HL-60 (cell line): Measurements from ENCODE around the gene ECE2.

Source experiments
- DNase-seq, 2 experiments: peaks; one replicate each; pipeline ENCODE4 v3.0.0-alpha.2; 2010 to 2020; ENCODE audit warnings: low read depth in 1 of 2, low spot score in 1 of 2
- H3K27ac ChIP-seq: fragments of 250-450 bp; sonication (Bioruptor Pico); replicated peaks from 2 replicates; pipeline ENCODE4 v1.5.1; 2020; ENCODE audit warnings: mild to moderate bottlenecking, moderate library complexity
- H3K27me3 ChIP-seq: fragments of 250-450 bp; sonication (Bioruptor Pico); 2 replicates; pipeline ENCODE4 v1.5.1; 2021; ENCODE audit warnings: mild to moderate bottlenecking, moderate library complexity; ENCODE audit not compliant: insufficient read depth, poor library complexity, severe bottlenecking
- H3K4me3 ChIP-seq: replicated peaks from 2 replicates; pipeline ENCODE4 v1.5.1; 2011; ENCODE audit warnings: mild to moderate bottlenecking, control low read depth, low read length; ENCODE audit not compliant: insufficient read depth
- GABPA ChIP-seq: IDR thresholded peaks from 2 replicates; pipeline ENCODE4 v1.6.1; 2012; ENCODE audit warnings: low read depth
- POLR2AphosphoS5 ChIP-seq: IDR thresholded peaks from 2 replicates; pipeline ENCODE4 v1.6.1; 2012; ENCODE audit warnings: low read depth
- SPI1 ChIP-seq: IDR thresholded peaks from 2 replicates; pipeline ENCODE4 v1.6.1; 2012; ENCODE audit warnings: low read depth, mild to moderate bottlenecking, borderline replicate concordance
- TF ChIP-seq, protein P1 (sequence below): IDR thresholded peaks from 2 replicates; pipeline ENCODE4 v1.6.1; 2012; ENCODE audit warnings: low read depth; ENCODE audit not compliant: insufficient replicate concordance
- TF ChIP-seq, protein P2 (sequence below): IDR thresholded peaks from one replicate; pipeline ENCODE4 v1.5.1; 2011; ENCODE audit warnings: low read length, control low read depth, inconsistent platforms; ENCODE audit not compliant: insufficient read depth

ECE2 gene

DNA sequence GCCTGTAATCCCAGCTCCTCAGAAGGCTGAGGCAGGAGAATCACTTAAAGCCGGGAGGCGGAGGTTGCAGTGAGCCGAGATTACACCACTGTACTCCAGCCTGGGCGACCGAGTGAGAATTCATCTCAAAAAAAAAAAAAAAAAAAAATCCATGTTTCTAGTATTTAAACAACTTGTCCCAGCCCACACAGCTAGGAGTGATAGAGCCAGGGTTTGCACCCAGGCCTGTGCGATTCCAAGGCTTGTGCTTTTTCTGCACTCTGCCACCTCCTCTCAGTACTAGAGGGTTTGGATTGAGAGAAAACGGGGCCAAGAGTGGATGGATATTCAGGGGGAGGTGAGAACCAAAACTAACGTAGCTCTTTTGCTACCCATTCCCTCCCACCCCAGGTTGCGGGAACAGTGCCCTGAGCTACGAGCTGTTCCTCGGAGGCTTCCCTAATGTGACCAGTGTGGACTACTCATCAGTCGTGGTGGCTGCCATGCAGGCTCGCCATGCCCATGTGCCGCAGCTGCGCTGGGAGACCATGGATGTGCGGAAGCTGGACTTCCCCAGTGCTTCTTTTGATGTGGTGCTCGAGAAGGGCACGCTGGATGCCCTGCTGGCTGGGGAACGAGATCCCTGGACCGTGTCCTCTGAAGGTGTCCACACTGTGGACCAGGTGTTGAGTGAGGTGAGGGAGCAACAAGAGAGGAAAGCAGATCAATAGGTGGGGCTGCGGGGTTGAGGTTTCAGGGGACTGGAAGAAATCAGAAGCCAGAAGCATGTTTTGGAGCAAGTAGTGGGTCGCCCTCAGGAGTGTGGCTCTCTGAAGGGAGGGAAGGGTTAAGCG, 18.5 kb upstream of the ECE2 start:
- no peak for DNase-seq
- TF ChIP-seq, protein P1, sequence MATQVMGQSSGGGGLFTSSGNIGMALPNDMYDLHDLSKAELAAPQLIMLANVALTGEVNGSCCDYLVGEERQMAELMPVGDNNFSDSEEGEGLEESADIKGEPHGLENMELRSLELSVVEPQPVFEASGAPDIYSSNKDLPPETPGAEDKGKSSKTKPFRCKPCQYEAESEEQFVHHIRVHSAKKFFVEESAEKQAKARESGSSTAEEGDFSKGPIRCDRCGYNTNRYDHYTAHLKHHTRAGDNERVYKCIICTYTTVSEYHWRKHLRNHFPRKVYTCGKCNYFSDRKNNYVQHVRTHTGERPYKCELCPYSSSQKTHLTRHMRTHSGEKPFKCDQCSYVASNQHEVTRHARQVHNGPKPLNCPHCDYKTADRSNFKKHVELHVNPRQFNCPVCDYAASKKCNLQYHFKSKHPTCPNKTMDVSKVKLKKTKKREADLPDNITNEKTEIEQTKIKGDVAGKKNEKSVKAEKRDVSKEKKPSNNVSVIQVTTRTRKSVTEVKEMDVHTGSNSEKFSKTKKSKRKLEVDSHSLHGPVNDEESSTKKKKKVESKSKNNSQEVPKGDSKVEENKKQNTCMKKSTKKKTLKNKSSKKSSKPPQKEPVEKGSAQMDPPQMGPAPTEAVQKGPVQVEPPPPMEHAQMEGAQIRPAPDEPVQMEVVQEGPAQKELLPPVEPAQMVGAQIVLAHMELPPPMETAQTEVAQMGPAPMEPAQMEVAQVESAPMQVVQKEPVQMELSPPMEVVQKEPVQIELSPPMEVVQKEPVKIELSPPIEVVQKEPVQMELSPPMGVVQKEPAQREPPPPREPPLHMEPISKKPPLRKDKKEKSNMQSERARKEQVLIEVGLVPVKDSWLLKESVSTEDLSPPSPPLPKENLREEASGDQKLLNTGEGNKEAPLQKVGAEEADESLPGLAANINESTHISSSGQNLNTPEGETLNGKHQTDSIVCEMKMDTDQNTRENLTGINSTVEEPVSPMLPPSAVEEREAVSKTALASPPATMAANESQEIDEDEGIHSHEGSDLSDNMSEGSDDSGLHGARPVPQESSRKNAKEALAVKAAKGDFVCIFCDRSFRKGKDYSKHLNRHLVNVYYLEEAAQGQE = no peak
- no peak for TF ChIP-seq SPI1
- TF ChIP-seq GABPA = no peak
- H3K27ac ChIP-seq = no peak overlapping the region

DNA sequence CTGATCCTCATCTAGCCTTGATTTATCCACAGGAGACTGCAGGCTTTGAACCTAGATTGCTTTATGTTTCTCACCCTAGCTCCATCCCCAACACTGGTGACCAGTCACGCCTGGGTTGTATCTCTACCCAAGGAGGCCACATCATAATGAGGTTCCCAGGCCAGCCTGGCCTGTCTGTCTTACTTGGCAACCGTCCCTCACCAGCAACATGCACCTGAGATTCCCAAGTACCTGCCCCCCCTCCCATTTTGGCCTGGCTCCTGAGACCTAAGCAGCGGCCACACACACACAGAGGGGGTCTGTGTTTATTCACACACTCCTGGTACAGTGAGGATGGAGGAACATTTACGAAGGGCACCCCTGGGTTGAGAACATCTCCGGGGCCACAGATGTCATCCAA, 16.9 kb upstream of the ECE2 start:
- H3K27ac ChIP-seq = no peak overlapping the region
- H3K27me3 ChIP-seq = peaks cover 23% of the 10 kb centered on the region
- H3K4me3 ChIP-seq = no peak overlapping the region
- TF ChIP-seq, protein P1 = no peak
- TF ChIP-seq SPI1 = no peak
- no peak for TF ChIP-seq GABPA
- TF ChIP-seq, protein P2, sequence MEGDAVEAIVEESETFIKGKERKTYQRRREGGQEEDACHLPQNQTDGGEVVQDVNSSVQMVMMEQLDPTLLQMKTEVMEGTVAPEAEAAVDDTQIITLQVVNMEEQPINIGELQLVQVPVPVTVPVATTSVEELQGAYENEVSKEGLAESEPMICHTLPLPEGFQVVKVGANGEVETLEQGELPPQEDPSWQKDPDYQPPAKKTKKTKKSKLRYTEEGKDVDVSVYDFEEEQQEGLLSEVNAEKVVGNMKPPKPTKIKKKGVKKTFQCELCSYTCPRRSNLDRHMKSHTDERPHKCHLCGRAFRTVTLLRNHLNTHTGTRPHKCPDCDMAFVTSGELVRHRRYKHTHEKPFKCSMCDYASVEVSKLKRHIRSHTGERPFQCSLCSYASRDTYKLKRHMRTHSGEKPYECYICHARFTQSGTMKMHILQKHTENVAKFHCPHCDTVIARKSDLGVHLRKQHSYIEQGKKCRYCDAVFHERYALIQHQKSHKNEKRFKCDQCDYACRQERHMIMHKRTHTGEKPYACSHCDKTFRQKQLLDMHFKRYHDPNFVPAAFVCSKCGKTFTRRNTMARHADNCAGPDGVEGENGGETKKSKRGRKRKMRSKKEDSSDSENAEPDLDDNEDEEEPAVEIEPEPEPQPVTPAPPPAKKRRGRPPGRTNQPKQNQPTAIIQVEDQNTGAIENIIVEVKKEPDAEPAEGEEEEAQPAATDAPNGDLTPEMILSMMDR = no peak
- TF ChIP-seq POLR2AphosphoS5 = no peak
- DNase-seq = no peak

More for the DNA sequence above, 18.5 kb upstream of the ECE2 start:
- peaks cover 17% of the 10 kb centered on the region for H3K27me3 ChIP-seq
- no peak overlapping the region for H3K4me3 ChIP-seq

DNA sequence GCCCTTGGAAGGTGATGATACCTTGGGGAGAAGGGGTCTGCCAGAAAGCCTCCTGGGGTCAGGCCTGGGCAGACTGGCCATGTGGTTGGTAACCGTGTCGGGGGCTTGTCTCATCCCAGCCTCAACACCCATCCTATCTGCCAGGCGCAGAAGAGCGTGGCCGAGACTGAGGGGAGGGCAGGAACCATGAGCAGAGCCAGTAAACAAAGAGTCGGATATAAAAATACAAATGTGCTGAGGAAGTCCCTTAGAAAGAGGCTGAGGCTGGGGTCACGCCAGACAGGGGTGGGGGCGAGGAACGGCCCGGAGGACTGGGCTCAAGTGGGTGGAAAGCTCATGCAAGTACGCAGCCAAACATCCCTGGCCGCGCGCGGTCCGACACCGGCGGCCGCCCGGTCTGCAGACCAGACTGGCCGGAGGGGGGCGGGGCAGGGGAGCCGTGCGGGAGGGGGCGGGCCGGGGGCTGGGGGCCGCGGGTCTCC, 16.4 kb upstream of the ECE2 start:
- Histone ChIP-seq H3K27me3 (peaks cover 23% of the 10 kb centered on the region), H3K4me3 (no peak overlapping the region), H3K27ac (no peak overlapping the region)
- DNase-seq = no peak
- TF ChIP-seq GABPA (no peak), POLR2AphosphoS5 (no peak), SPI1 (no peak)
- TF ChIP-seq, protein P1 = no peak
- TF ChIP-seq, protein P2 = no peak
